ENCODE measurements around the gene FAM149B1.

Gene FAM149B1

DNA sequence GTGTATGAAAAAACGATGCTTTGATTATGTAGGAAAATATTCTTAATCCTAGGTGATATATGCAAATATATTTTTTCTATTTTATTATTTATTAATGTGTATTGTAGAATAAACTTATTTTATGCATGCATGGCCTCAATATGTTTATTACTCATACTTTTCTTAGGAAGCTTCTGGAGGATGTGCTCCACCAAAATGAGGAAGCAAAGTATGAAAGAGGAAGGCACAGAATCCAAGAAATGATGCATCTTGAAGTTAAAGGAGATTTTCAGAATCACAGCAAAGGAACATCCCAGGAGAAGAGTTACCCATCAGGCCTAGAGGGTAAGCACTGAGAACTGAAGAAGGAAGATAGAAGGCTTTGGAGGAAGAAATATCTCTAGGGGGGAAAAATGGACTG is 119.5 kb downstream of the FAM149B1 start:
- DNase-seq (ENCODE audit: low read depth), result no peak

DNA sequence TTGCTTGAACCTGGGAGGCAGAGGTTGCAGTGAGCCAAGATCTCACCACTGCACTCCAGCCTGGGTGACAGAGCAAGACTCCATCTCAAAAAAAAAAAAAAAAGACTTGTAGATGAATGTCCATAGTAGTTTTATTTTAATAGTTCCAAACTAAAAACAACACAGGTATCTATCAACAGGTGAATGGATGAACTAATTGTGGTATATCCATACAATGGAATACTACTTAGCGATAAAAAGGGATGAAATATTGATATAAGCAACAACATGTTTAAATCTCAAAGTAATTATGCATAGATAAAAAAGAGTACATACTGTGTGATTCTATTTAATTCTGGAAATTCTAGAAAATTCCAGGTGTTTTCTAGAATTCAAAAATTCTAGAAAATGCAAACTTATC is 122.0 kb downstream of the FAM149B1 start:
- DNase-seq (ENCODE audit: low read depth), result no peak

DNA sequence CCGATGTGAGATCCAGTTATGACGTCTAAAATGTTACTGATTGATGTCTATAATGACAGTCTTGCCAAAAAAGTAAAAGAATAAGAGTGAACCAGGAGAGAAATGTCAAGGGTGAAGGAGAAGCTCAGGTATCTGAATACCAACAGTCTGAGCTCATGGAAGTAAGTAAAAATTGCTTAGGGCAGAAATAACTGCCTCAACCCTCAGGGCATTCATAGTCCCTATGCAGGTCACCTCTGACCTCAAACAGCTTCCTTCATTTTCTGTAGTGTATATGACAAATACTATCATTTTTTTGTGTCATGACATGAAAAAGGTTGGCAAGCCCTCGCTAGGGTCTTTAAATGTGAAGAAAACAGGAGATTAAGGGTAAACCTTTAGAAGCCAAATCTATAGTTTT is 125.5 kb downstream of the FAM149B1 start:
- no peak for DNase-seq (ENCODE audit: low read depth)
